GM18858 (cell line): Measurements from ENCODE around the gene CTDP1.
"Not testable (repeated sequence)": the region's sequence is repeated elsewhere in the genome, so short reads cannot be mapped to it uniquely, and the experiment has no call there.

ENCODE experiments used
- ATAC-seq: cut with Tn5 transposase; IDR thresholded peaks from one replicate; pipeline ENCODE4 v1.9.1; 2021; ENCODE audit not compliant: unreplicated experiment

Gene CTDP1

GRCh38 chr18:79697976-79698375 lies 18.4 kb downstream of the CTDP1 start:
- no peak for ATAC-seq

GRCh38 chr18:79698668-79699335 lies 19.2 kb downstream of the CTDP1 start:
- no peak for ATAC-seq

- no peak for ATAC-seq
Observed at GRCh38 chr18:79699653-79700052, 20.1 kb downstream of the CTDP1 start.

- ATAC-seq, result no peak
Observed at GRCh38 chr18:79702906-79703305, 23.3 kb downstream of the CTDP1 start.

GRCh38 chr18:79704631-79705030 lies 25.0 kb downstream of the CTDP1 start:
- no peak for ATAC-seq

- no peak for ATAC-seq
Observed at GRCh38 chr18:79705272-79705671, 25.7 kb downstream of the CTDP1 start.

- ATAC-seq, result no peak
Observed at GRCh38 chr18:79706006-79706405, 26.4 kb downstream of the CTDP1 start.

GRCh38 chr18:79706658-79707057 lies 27.1 kb downstream of the CTDP1 start:
- ATAC-seq, result no peak

- ATAC-seq, result no peak
Observed at GRCh38 chr18:79707239-79707638, 27.6 kb downstream of the CTDP1 start.

GRCh38 chr18:79707671-79708070 lies 28.1 kb downstream of the CTDP1 start:
- ATAC-seq, result no peak

- no peak for ATAC-seq
Observed at GRCh38 chr18:79708412-79708811, 28.8 kb downstream of the CTDP1 start.

- ATAC-seq, result no peak
Observed at GRCh38 chr18:79712206-79712857, 32.7 kb downstream of the CTDP1 start.

- no peak for ATAC-seq
Observed at GRCh38 chr18:79713341-79713740, 33.7 kb downstream of the CTDP1 start.

- ATAC-seq, result no peak
Observed at GRCh38 chr18:79714531-79715240, 35.1 kb downstream of the CTDP1 start.

GRCh38 chr18:79715280-79715679 lies 35.7 kb downstream of the CTDP1 start:
- ATAC-seq, result no peak

- no peak for ATAC-seq
Observed at GRCh38 chr18:79717059-79717458, 37.5 kb downstream of the CTDP1 start.

- ATAC-seq, result no peak
Observed at GRCh38 chr18:79717555-79718074, 38.0 kb downstream of the CTDP1 start.

GRCh38 chr18:79718126-79718525 lies 38.5 kb downstream of the CTDP1 start:
- ATAC-seq, result no peak

GRCh38 chr18:79718878-79719477 lies 39.4 kb downstream of the CTDP1 start:
- ATAC-seq, result no peak

GRCh38 chr18:79719478-79720358 lies 40.1 kb downstream of the CTDP1 start:
- ATAC-seq, result not testable (repeated sequence)

- no peak for ATAC-seq
Observed at GRCh38 chr18:79720359-79720733, 40.7 kb downstream of the CTDP1 start.
